ENCODE data around the gene UBR4.
A peak's percentile ranks its signal among the peaks of the same experiment; 100 is the strongest.

The UBR4 gene

DNA sequence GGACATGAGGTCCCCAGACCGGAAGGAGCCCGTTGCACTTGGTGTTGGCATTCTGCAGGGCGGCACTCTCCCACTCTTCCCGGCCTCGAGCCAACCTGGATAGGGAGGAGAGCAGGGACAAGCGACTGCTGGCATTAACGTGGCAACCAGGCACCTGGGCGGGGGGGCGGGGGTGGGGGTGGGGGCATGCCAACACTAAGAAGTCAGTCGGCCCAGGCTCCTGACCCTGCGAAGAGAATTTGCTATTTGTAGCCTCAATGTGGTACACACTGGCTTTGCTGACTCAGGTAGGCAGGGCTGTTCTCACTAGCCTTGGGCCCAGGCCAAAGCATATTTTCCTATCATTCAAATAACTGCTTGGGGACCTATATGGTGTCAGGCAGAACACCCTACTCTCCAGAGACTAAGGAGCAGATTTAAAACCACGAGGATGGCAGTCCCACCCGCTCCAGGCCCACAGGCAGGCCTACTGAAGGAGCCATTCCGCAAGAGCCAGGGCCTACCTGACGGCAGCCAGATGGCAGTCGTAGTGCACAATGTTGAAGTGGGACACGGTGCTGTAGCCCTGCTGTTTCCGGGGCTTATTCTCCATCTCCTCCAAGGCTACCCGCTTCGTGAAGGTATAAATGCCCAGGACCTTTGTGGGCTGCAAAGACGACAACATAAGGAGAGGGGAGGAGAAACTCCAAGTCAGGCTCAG is 123.7 kb downstream of the UBR4 start:
- no peak overlapping the region for H2AFZ ChIP-seq (ENCODE audit: low read length)
- H3K4me3 ChIP-seq (ENCODE audit: low read length in 2 of 2): no peak overlapping the region
- no peak overlapping the region for H2BK5ac ChIP-seq (ENCODE audit: low read length)
- no peaks in the 10 kb centered on the region for H3K9me3 ChIP-seq (replicated peaks in 1 of 2; ENCODE audit: control insufficient read depth in 2 of 2, insufficient read depth in 1 of 2, low read depth in 1 of 2, low read length in 2 of 2)
- H3K4me2 ChIP-seq (ENCODE audit: insufficient read depth, low read length, poor library complexity, severe bottlenecking): no peak overlapping the region
- H3K27ac ChIP-seq (replicated peaks; ENCODE audit: low read length): no peak overlapping the region
- no peaks in the 10 kb centered on the region for H3K27me3 ChIP-seq (ENCODE audit: control insufficient read depth in 3 of 3, insufficient read depth in 3 of 3, low read depth in 1 of 3, low read length in 3 of 3)
- H3K9ac ChIP-seq (ENCODE audit: low read depth, low read length, poor library complexity): no peak overlapping the region
- no peak overlapping the region for H4K8ac ChIP-seq (ENCODE audit: low read depth, low read length)
- peaks cover 77 to 99% of the 10 kb centered on the region in 2 donors for H3K36me3 ChIP-seq (replicated peaks in 1 of 2; ENCODE audit: control insufficient read depth in 2 of 2, insufficient read depth in 2 of 2, low read length in 2 of 2)
- no peaks in the 10 kb centered on the region for H3K79me1 ChIP-seq (ENCODE audit: low read depth, low read length)
- no CpG with 5 or more reads among the region's 21 CpGs for WGBS, 2 donors (ENCODE audit: extremely low coverage in 2 of 2, insufficient read length in 2 of 2, insufficient replicate concordance in 1 of 2)
- no peak overlapping the region for H4K91ac ChIP-seq (ENCODE audit: low read depth, low read length, poor library complexity)
- no peak overlapping the region for H2BK12ac ChIP-seq (ENCODE audit: low read length)
- no peak overlapping the region for H2BK120ac ChIP-seq (ENCODE audit: low read depth, low read length)
- no peak overlapping the region for H2AK5ac ChIP-seq (ENCODE audit: low read depth, low read length)
- H3K23ac ChIP-seq (ENCODE audit: low read depth, low read length, poor library complexity): no peak overlapping the region
- no peak overlapping the region for H3K14ac ChIP-seq (ENCODE audit: low read length)
- no peak overlapping the region for H3K4ac ChIP-seq (ENCODE audit: low read length)
- DNase-seq (ENCODE audit: low spot score): no peak
- no peaks in the 10 kb centered on the region for H3K4me1 ChIP-seq (ENCODE audit: control insufficient read depth in 2 of 2, insufficient read depth in 1 of 2, low read depth in 1 of 2, low read length in 2 of 2)
- no peak overlapping the region for H3K18ac ChIP-seq (ENCODE audit: low read length)
- H2BK15ac ChIP-seq (ENCODE audit: low read length): no peak overlapping the region

GRCh38 chr1:19084206-19084738 is 125.8 kb downstream of the UBR4 start:
- H3K4me3 ChIP-seq (ENCODE audit: low read length in 2 of 2): peak overlapping the region in 1 of 2 donors; percentile 11
- no peak overlapping the region for H2BK120ac ChIP-seq (ENCODE audit: low read depth, low read length)
- no peaks in the 10 kb centered on the region for H3K4me1 ChIP-seq (ENCODE audit: control insufficient read depth in 2 of 2, insufficient read depth in 1 of 2, low read depth in 1 of 2, low read length in 2 of 2)
- H3K23ac ChIP-seq (ENCODE audit: low read depth, low read length, poor library complexity): no peak overlapping the region
- no peak overlapping the region for H2AFZ ChIP-seq (ENCODE audit: low read length)
- no peak overlapping the region for H3K4me2 ChIP-seq (ENCODE audit: insufficient read depth, low read length, poor library complexity, severe bottlenecking)
- no peak overlapping the region for H3K4ac ChIP-seq (ENCODE audit: low read length)
- H2BK12ac ChIP-seq (ENCODE audit: low read length): no peak overlapping the region
- H3K79me1 ChIP-seq (ENCODE audit: low read depth, low read length): no peaks in the 10 kb centered on the region
- H4K91ac ChIP-seq (ENCODE audit: low read depth, low read length, poor library complexity): no peak overlapping the region
- peaks cover 86 to 99% of the 10 kb centered on the region in 2 donors for H3K36me3 ChIP-seq (replicated peaks in 1 of 2; ENCODE audit: control insufficient read depth in 2 of 2, insufficient read depth in 2 of 2, low read length in 2 of 2)
- H3K9me3 ChIP-seq (replicated peaks in 1 of 2; ENCODE audit: control insufficient read depth in 2 of 2, insufficient read depth in 1 of 2, low read depth in 1 of 2, low read length in 2 of 2): no peaks in the 10 kb centered on the region
- no peaks in the 10 kb centered on the region for H3K27me3 ChIP-seq (ENCODE audit: control insufficient read depth in 3 of 3, insufficient read depth in 3 of 3, low read depth in 1 of 3, low read length in 3 of 3)
- H4K8ac ChIP-seq (ENCODE audit: low read depth, low read length): no peak overlapping the region
- no peak overlapping the region for H2BK5ac ChIP-seq (ENCODE audit: low read length)
- no peak overlapping the region for H3K9ac ChIP-seq (ENCODE audit: low read depth, low read length, poor library complexity)
- no peak overlapping the region for H2AK5ac ChIP-seq (ENCODE audit: low read depth, low read length)
- H2BK15ac ChIP-seq (ENCODE audit: low read length): no peak overlapping the region
- no peak overlapping the region for H3K14ac ChIP-seq (ENCODE audit: low read length)
- H3K27ac ChIP-seq (replicated peaks; ENCODE audit: low read length): no peak overlapping the region
- H3K18ac ChIP-seq (ENCODE audit: low read length): no peak overlapping the region
- no CpG with 5 or more reads among the region's 20 CpGs for WGBS, 2 donors (ENCODE audit: extremely low coverage in 2 of 2, insufficient read length in 2 of 2, insufficient replicate concordance in 1 of 2)
- DNase-seq (ENCODE audit: low spot score): no peak

GRCh38 chr1:19083081-19083480 is 127.0 kb downstream of the UBR4 start:
- H3K27ac ChIP-seq (replicated peaks; ENCODE audit: low read length): no peak overlapping the region

GRCh38 chr1:19081218-19081893 is 128.7 kb downstream of the UBR4 start:
- no peak overlapping the region for H4K91ac ChIP-seq (ENCODE audit: low read depth, low read length, poor library complexity)
- H3K27ac ChIP-seq (replicated peaks; ENCODE audit: low read length): no peak overlapping the region
- no peak overlapping the region for H2BK15ac ChIP-seq (ENCODE audit: low read length)
- no peak overlapping the region for H2BK120ac ChIP-seq (ENCODE audit: low read depth, low read length)
- H2AFZ ChIP-seq (ENCODE audit: low read length): no peak overlapping the region
- H3K27me3 ChIP-seq (ENCODE audit: control insufficient read depth in 3 of 3, insufficient read depth in 3 of 3, low read depth in 1 of 3, low read length in 3 of 3): no peaks in the 10 kb centered on the region
- no peak for DNase-seq (ENCODE audit: low spot score)
- no peaks in the 10 kb centered on the region for H3K9me3 ChIP-seq (replicated peaks in 1 of 2; ENCODE audit: control insufficient read depth in 2 of 2, insufficient read depth in 1 of 2, low read depth in 1 of 2, low read length in 2 of 2)
- no peak overlapping the region for H3K18ac ChIP-seq (ENCODE audit: low read length)
- H3K36me3 ChIP-seq (replicated peaks in 1 of 2; ENCODE audit: control insufficient read depth in 2 of 2, insufficient read depth in 2 of 2, low read length in 2 of 2): peaks cover 83 to 97% of the 10 kb centered on the region in 2 donors
- no peak overlapping the region for H3K23ac ChIP-seq (ENCODE audit: low read depth, low read length, poor library complexity)
- H2BK12ac ChIP-seq (ENCODE audit: low read length): no peak overlapping the region
- no peak overlapping the region for H3K4ac ChIP-seq (ENCODE audit: low read length)
- no peak overlapping the region for H4K8ac ChIP-seq (ENCODE audit: low read depth, low read length)
- no peak overlapping the region for H2AK5ac ChIP-seq (ENCODE audit: low read depth, low read length)
- no peak overlapping the region for H3K9ac ChIP-seq (ENCODE audit: low read depth, low read length, poor library complexity)
- no peak overlapping the region for H2BK5ac ChIP-seq (ENCODE audit: low read length)
- H3K4me2 ChIP-seq (ENCODE audit: insufficient read depth, low read length, poor library complexity, severe bottlenecking): no peak overlapping the region
- no peaks in the 10 kb centered on the region for H3K79me1 ChIP-seq (ENCODE audit: low read depth, low read length)
- WGBS, 2 donors (ENCODE audit: extremely low coverage in 2 of 2, insufficient read length in 2 of 2, insufficient replicate concordance in 1 of 2): no CpG with 5 or more reads among the region's 21 CpGs
- no peak overlapping the region for H3K14ac ChIP-seq (ENCODE audit: low read length)
- no peak overlapping the region for H3K4me3 ChIP-seq (ENCODE audit: low read length in 2 of 2)
- H3K4me1 ChIP-seq (ENCODE audit: control insufficient read depth in 2 of 2, insufficient read depth in 1 of 2, low read depth in 1 of 2, low read length in 2 of 2): no peaks in the 10 kb centered on the region

More at GRCh38 chr1:19083081-19083480, 127.0 kb downstream of the UBR4 start:
- H3K79me1 ChIP-seq (ENCODE audit: low read depth, low read length): no peaks in the 10 kb centered on the region
- no peak overlapping the region for H2BK120ac ChIP-seq (ENCODE audit: low read depth, low read length)
- no peaks in the 10 kb centered on the region for H3K4me1 ChIP-seq (ENCODE audit: control insufficient read depth in 2 of 2, insufficient read depth in 1 of 2, low read depth in 1 of 2, low read length in 2 of 2)
- no peak overlapping the region for H3K9ac ChIP-seq (ENCODE audit: low read depth, low read length, poor library complexity)
- peaks cover 85 to 99% of the 10 kb centered on the region in 2 donors for H3K36me3 ChIP-seq (replicated peaks in 1 of 2; ENCODE audit: control insufficient read depth in 2 of 2, insufficient read depth in 2 of 2, low read length in 2 of 2)
- H3K9me3 ChIP-seq (replicated peaks in 1 of 2; ENCODE audit: control insufficient read depth in 2 of 2, insufficient read depth in 1 of 2, low read depth in 1 of 2, low read length in 2 of 2): no peaks in the 10 kb centered on the region
- H2AK5ac ChIP-seq (ENCODE audit: low read depth, low read length): no peak overlapping the region
- no peak overlapping the region for H4K91ac ChIP-seq (ENCODE audit: low read depth, low read length, poor library complexity)
- H3K18ac ChIP-seq (ENCODE audit: low read length): no peak overlapping the region
- H3K23ac ChIP-seq (ENCODE audit: low read depth, low read length, poor library complexity): no peak overlapping the region
- no peaks in the 10 kb centered on the region for H3K27me3 ChIP-seq (ENCODE audit: control insufficient read depth in 3 of 3, insufficient read depth in 3 of 3, low read depth in 1 of 3, low read length in 3 of 3)
- H3K4me3 ChIP-seq (ENCODE audit: low read length in 2 of 2): no peak overlapping the region
- H3K4me2 ChIP-seq (ENCODE audit: insufficient read depth, low read length, poor library complexity, severe bottlenecking): no peak overlapping the region
- DNase-seq (ENCODE audit: low spot score): no peak
- H3K4ac ChIP-seq (ENCODE audit: low read length): no peak overlapping the region
- H3K14ac ChIP-seq (ENCODE audit: low read length): no peak overlapping the region
- H2AFZ ChIP-seq (ENCODE audit: low read length): no peak overlapping the region
- no CpG with 5 or more reads among the region's 7 CpGs for WGBS, 2 donors (ENCODE audit: extremely low coverage in 2 of 2, insufficient read length in 2 of 2, insufficient replicate concordance in 1 of 2)
- H2BK12ac ChIP-seq (ENCODE audit: low read length): no peak overlapping the region
- no peak overlapping the region for H2BK15ac ChIP-seq (ENCODE audit: low read length)
- H4K8ac ChIP-seq (ENCODE audit: low read depth, low read length): no peak overlapping the region
- no peak overlapping the region for H2BK5ac ChIP-seq (ENCODE audit: low read length)

Data from neuronal stem cell (in vitro differentiated cells).